Left ventricle myocardium superior (tissue), 1 donor: ENCODE measurements around the gene PRTN3. TPM values are rescaled to one million over a fixed set of nuclear protein-coding genes. Genes with fewer than 3 reads are reported as not detected.
A peak's percentile ranks its signal among the peaks of the same experiment; 100 is the strongest.
"Not testable (repeated sequence)": the region's sequence is repeated elsewhere in the genome, so short reads cannot be mapped to it uniquely, and the experiment has no call there.

Experiments
- ATAC-seq: fragments of 200-7000 bp; cut with Tn5 transposase; one replicate; pipeline ENCODE4 v1.9.1; 2020; ENCODE audit warnings: mild to moderate bottlenecking, moderate library complexity
- DNase-seq: peaks from one replicate; pipeline ENCODE4 v3.0.0-alpha.2; 2020
- intact Hi-C: fragments of 100-400 bp; cut with micrococcal nuclease; formaldehyde crosslinking; loops from one replicate; pipeline ENCODE4 v1.11.0; 2022
- total RNA-seq: library from RNA; stranded (reverse); fragmentation: NEBNext Ultra II Directional; extraction: Animal tissue kit (Norgen Biotek cat#: 25700); gene quantifications from one replicate; pipeline ENCODE4 v1.2.1, GENCODE V29; 2021
- donor health status: DM: no; HTN: yes; CAD: no; lungs with severe emphysema.

Gene PRTN3
- total RNA-seq, 1 donor from 2014 or later = not detected

DNA sequence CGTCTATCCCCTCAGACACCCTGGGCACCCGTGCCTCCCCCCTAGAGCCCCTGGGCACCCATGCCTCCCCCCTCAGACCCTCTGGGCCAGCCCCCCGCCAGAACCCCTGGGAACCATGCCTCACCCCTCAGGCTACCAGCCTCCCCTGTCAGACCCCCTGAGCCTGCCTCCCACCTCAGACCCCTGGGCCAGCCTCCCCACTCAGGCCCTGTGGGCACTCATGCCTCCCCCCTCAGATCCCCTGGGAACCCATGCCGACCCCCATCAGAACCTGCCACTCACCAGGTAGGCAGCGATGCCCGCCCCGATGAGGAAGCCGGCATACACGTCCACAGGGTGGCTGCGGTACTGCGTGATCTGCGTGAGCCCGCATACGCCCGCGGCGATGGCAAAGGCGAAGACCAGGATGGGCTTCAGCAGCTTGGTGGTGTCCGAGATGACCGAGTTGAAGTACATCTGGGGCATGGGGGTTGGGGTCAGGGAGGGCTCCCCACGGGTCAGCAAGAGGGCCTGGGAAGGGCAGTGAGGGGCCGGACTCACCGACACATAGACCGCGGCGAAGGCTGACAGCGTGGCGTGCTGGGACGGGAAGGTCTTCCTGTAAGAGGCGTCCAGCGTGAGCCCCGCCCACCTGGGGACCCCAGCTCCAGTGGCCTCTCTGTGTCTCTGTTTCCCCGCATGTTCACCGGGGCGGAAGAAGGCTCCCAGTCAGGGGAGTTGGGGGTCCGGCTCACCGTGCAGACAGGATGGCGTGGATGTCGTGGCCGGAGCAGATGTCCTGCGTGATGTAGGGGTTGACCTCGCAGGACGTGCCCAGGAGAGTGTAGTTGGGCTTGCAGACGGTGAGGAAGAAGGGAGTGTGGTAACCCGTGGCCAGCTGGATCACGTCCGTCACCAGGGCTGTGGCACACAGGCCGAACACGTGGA lies 26.4 kb upstream of the PRTN3 start:
- peak; percentile 7 for ATAC-seq
- DNase-seq = no peak
- intact Hi-C loops = no loop called here

DNA sequence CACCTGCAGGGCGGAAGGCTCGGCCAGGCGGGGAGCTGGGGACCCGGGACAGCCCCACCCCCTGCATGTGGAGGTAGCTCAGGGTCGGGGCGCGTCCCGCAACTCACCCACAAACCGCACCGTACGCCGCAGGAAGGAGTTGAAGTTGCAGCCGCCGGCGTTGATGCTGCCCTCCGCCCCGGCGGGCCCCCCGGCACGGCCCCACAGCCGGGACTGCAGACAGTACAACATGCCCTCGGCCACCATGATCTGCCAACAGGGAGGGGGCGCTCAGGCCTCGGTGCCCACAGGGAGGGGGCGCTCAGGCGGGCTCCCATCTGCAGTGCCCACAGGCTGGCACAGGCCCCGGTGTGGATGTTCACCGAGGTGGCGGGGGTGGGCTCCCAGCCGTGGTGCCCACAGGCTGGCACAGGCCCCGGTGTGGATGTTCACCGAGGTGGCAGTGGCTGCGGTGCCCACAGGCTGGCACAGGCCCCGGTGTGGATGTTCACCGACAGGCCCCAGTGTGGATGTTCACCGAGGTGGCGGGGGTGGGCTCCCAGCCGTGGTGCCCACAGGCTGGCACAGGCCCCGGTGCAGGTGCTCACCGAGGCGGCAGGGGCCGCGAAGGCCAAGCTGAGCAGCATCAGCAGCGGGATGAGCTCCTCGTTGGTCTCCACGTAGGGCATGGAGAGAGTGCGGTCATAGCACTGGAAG lies 25.6 kb upstream of the PRTN3 start:
- intact Hi-C loops = no loop called here
- DNase-seq (no peak), ATAC-seq (no peak)

DNA sequence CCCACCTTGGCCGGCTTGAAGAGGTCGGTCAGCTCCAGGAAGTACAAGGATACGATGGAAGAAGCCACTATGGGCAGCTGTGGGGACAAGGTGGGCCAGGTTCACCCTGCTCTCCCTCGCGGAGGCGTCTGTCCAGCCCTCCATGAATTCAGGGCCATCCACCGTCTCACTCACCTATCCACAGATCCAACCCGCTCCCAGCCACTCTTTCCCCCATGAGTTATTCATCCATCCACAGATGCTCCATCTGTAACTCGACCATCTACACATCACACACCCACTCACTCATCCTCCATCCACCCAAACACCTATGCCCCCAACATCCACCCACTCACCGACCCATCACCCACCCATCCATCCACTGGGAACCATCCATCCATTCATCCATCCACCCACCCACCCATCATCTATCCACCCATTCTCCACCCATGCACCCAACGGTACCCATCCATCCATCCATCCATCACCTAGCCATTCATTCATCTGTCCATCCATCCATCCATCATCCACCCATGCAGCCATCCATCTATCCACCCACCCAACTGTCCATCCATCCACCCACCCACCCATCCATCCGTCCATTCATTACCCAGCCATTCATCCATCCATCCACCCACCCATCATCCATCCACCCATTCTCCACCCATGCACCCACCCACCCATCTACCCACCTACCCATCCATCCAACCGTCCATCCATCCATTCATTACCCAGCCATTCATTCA lies 24.9 kb upstream of the PRTN3 start:
- intact Hi-C loops = no loop called here
- ATAC-seq (no peak), DNase-seq (no peak)

DNA sequence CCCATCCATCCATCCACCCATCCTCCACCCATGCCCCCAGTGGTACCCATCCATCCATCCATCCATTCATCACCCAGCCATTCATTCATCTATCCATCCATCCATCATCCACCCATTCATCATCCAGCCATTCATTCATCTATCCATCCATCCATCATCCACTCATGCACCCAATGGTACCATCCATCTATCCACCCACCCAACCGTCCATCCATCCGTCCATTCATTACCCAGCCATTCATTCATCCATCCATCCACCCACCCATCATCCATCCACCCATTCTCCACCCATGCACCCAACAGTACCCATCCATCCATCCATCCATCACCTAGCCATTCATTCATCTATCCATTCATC lies 24.3 kb upstream of the PRTN3 start:
- ATAC-seq = no peak
- DNase-seq = no peak
- intact Hi-C loops = no loop called here

DNA sequence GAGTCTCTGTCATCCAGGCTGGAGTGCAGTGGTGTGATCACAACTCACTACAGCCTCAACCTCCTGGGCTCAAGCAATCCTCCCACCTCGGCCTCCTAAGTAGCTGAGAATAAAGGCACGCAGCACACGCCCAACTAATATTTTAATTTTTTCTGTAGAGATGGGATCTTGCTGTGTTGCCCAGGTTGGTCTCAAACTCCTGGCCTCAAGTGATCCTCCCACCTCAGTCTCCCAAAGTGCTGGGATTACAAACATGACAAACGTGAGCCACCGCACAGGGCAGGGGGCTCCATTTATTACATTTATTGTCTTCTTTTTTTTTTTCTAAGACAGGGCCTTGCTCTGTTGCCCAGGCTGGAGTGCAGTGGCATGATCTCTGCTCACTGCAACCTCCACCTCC lies 20.6 kb upstream of the PRTN3 start:
- DNase-seq, ATAC-seq, intact Hi-C loops: not testable (repeated sequence)

DNA sequence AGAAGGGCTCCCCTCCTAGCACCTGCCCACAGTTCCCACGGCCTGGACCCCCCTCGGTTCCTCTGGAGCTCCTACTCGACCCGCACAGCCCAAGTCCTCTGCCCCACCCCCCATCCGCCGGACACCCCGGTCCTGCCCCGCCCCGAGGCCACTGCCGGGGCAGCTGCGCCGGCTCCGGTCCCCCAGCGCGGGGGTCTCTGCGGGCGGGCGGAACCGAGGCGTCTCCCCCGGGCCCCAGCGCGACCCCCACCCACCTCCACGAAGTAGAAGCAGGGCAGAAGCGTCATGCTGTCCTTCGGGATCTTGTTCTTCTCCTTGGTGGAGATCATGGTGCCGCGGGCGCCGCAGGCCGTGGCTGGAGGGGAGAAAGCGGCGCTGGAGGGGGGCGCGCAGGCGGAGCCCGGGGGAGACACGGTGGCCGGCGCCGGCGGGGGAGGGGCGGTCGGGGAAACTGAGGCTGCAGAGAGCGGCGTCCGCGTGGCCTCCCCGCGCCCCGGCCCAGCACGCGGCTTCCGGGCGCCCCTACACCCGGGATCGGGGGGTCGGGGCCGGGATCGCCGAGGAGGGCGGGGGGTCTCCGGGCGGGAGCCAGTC lies 19.5 kb upstream of the PRTN3 start:
- ATAC-seq (no peak), DNase-seq (no peak)
- intact Hi-C loops = no loop called here

DNA sequence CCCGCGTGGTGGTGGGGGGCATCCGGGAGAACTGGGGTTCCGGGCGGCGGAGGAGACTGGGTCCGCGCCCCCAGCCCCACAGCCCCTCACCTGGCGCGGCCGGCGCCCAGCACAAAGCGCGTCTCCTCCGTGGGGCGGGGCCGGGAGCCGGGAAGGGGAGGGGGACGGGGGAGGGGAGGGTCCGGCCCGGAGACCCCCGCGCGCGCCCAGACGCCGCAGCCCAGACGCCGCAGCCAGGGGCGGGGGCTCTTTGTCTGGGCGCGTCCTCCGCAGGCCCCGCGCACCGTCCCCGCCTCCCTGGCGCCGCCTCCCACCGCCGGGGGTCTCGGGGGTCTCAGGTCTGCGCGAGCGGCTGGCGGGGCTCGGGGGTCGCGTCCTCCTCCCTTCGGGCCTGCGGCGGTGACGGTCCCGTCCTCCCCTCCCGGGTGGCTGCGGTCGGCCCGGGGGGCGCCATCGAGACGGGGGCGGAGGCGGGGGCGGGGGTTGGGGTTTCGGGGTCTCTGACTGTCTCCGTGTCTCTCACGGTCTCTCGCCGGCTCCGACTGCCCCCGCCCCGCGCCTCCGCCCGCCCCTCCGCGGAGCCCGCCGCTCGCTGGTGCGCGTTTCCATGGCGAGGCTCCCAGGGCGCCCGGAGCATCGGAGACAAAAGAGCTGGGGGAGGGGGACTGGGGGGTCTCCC lies 18.8 kb upstream of the PRTN3 start, which contains the start of gene PLPPR3:
TSS of gene PLPPR3 (minus strand) at position 131 of the 679 bp plus-strand sequence. CDS start 396 bp downstream, outside the sequence.
- no peak for ATAC-seq
- intact Hi-C loops = no loop called here
- no peak for DNase-seq

DNA sequence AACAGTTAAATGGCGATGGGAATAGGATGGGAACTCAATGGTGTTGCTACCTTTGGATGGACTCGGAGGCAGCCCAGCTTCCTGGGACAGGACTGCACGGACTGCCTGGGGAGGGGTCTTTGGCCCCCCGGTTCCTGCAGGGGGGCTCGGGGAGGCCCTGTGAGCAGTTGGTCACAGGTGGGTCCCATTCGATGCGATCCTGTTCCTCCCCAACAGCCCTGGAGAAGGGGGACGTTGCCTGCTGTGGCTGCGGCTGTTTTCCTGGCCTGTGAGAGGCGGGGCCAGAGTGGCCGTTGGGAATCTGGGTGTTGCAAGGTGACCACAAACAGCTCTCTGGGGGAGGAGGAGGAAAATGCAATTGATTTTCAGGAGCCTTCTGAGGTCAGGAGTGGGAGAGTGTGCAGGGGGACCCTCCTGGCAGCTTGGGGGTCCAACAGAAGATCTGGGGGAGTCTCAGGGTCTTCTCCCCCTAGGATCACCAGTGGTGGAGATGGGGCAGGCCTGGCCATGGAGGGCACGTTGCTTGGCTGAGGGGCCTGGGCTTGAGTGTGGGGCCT lies 17.2 kb upstream of the PRTN3 start:
- intact Hi-C loops = no loop called here
- no peak for DNase-seq
- no peak for ATAC-seq

DNA sequence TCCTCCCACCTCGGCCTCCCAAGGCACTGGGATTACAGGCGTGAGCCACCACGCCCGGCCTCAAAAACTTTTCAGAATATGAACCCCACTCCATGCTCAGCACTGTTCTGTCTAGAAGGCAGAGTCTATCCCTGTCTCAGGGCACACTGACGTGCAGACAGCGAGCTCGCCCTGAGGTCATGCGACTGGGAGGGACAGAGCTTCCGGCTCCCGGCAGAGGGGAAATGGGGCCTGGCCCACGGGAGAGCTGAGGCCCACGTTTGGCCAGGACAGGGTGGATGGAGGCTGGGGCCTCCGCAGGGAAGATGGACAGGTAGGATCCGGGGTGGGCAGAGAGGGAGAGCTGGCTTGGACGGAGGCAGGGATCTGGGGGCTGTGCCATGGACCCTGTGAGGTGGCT lies 15.9 kb upstream of the PRTN3 start:
- intact Hi-C loops = no loop called here
- ATAC-seq = no peak
- no peak for DNase-seq

DNA sequence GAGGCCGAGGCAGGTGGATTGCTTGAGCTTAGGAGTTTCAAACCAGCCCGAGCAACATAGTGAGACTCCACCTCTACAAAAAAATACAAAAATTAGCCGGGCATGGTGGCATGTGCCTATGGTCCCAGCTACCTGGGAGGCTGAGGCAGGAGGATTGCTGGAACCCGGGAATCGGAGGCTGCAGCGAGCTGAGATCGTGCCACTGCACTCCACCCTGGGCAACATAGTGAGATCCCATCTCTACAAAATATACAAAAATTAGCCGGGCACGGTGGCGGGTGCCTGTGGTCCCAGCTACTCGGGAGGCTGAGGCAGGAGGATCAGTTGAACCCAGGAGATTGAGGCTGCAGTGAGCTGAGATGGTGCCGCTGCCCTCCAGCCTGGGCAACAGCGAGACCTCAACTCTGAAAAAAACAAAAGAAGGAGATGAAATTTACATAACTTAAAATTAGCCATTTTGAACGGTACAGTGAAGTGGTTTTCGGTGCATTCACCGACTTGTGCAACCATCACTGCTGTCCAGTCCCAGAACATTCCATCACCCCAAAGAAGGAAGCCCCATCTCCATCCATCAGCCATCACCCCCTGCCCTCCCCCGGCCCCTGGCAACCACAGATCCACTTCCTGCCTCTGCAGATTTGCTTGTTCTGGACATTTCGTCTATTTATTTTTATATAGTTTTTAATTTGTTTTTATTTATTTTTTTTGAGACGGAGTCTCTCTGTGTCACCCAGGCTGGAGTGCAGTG lies 14.7 kb upstream of the PRTN3 start:
- no peak for DNase-seq
- intact Hi-C loops = no loop called here
- no peak for ATAC-seq

DNA sequence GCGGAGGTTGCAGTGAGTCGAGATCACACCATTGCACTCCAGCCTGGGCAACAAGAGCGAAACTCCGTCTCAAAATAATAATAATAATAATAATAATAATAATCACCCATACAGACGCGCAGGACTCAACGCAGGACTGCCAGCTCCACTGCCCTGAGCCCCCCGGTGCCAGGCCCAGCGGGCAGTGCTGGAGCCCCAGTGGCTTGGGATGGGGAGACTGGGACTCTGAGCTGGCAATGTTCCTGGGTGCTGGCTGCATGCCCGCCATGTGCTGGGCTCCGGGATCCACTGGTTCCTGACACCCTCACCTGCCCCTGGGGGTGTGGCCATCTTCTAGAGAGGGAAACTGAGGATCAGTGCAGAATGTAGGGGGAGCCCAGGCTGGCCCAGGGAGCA lies 13.5 kb upstream of the PRTN3 start:
- ATAC-seq (no peak), DNase-seq (no peak)
- intact Hi-C loops = no loop called here

DNA sequence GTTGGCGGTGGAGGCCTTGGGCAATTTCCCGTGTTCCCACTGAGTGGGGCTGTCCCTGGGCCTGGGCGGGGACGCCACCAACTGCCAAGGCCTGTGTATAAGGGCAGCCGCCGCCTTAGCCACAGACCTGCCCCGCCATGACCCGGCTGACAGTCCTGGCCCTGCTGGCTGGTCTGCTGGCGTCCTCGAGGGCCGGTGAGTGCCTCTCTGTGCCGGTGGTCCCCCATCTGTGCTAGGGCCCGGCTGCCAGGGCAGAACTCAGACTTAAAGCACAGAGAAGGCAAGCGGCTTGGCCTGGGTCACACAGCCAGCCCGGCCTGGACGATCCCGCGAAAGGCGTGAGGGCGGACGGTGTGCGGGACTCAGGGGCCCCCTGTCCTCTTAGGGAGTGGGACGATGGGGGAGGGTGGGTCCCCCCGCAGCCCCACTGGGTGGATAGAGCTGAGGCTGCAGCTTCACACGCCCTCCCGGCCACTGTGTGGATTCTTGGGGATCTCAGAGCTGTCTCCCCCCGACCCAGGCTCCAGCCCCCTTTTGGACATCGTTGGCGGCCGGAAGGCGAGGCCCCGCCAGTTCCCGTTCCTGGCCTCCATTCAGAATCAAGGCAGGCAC lies 13.0 kb upstream of the PRTN3 start, which contains the start of gene AZU1:
TSS of gene AZU1 (plus strand) at position 128 of the 612 bp plus-strand sequence. CDS start at position 138, 10 bp downstream.
- DNase-seq (no peak), ATAC-seq (peak; percentile 38)
- intact Hi-C loops = no loop called here

DNA sequence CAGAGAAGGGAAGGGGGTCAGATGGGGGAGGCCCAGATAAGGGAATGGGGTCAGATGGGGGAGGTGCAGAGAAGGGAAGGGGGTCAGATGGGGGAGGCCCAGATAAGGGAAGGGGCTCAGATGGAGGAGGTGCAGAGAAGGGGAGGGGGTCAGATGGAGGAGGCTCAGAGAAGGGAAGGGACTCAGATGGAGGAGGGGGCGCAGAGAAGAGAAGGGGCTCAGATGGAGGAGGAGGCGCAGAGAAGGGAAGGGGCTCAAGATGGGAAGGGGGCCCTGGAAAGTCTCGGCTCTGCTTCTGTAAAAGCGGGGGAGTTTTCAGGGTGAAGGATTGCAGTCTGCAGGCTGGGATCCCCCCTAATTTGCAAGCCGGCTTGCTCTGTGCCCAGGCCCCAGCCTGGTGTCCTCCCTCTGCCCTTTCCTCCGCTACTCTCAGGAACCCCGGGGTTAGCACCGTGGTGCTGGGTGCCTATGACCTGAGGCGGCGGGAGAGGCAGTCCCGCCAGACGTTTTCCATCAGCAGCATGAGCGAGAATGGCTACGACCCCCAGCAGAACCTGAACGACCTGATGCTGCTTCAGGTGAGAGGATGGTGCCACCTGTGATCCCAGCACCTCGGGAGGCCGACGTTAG lies 11.6 kb upstream of the PRTN3 start:
- intact Hi-C loops = no loop called here
- ATAC-seq = no peak
- no peak for DNase-seq

DNA sequence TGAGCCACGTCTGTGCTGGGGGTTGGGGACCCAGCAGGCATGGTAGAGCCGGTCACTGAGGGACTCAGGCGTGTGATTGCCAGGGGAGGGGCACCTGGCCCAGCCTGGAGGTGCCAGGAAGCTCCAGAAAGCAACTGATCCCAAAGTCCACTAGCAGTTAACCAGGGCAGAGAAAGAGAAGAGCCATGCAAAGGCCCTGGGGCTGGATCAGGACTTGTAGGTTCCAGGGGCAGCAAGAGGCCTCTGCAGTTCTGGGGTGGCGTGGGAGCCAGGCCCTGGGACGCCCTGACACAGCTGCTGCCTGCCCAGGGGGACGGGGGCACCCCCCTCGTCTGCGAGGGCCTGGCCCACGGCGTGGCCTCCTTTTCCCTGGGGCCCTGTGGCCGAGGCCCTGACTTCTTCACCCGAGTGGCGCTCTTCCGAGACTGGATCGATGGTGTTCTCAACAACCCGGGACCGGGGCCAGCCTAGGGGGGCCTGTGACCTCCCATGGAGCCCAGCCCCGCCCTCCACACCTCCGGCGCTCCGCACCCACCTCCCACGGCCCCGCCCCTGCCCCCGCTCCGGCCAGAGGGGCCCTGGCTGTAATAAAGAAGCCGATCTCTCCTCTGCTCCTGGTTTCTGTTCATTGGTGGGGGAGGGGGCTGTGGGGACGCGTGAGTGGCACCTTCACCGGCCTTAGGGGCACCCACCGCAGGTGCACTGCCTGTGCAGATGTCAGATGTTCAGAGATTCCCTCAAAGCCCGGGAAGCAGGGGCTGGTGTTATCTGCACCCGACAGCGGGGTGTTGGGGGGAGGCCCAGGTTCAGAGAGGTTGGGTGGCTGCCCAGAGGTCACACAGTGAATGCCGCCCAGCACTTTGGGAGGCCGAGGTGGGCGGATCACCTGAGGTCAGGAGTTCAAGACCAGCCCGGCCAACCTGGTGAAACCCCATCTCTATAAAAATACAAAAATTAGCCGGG lies 9.1 kb upstream of the PRTN3 start:
- ATAC-seq = no peak
- DNase-seq = no peak
- intact Hi-C loops = no loop called here

DNA sequence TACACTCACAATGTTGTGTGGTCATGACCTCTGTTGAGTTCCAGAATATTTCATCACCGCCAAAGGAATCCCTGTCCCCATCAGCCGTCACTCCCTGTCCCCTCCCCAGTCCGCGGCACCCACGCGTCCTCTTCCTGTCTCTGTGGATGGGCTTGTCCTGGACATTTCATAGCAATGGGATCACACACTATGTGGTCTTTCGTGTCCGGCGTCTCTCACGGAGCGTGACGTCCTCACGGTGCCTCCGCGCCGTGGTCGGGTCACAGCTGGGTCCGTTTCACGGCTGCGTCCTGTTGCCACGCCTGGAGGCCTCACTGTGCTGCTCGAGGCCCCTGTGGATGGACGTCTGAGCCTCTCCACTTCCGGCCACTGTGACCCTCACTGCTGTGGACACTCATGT lies 6.6 kb upstream of the PRTN3 start:
- intact Hi-C loops = no loop called here
- DNase-seq = no peak
- no peak for ATAC-seq

DNA sequence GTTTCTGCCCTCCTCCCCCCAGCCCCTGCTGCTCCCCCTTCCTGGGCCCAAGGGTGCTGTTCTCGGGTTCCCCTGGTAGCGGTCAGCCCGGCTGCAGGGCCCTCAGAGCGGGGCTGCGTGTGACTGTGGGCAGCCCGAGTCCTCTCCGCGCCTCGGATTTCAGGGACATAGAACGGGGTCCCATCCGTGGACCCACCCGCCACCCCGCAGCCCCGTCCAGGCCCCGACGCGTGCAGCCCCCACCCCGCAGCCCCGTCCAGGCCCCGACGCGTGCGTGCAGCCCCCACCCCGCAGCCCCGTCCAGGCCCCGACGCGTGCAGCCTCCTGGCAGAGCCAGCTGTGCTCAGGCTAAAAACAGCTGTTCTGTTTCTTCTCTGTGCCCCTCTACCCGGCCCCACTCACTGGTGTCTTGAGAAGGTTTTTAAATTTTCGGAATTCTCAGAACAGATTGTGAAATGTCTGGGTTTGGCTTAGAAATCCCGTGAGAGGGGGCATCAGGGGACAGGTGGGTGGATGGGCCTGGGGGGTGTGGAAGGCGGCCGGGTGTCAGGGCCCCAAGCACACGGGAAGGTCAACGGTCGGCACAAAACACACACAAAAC lies 5.5 kb upstream of the PRTN3 start:
- intact Hi-C loops = no loop called here
- ATAC-seq = no peak
- DNase-seq = no peak
